GM20431 (cell line): ENCODE data around the gene HYLS1.

Source experiments
- in situ Hi-C: fragments of 300-500 bp; cut with MseI, MboI; formaldehyde crosslinking; loops from one replicate; pipeline ENCODE4 v1.15.0; 2020; ENCODE audit warnings: low sequenced_read_pairs; ENCODE audit not compliant: unreplicated experiment

Gene HYLS1

GRCh38 chr11:125945797-125946520 is 58.5 kb downstream of the HYLS1 start, which contains the start of gene VSIG10L2:
VSIG10L2 (plus strand) TSS chr11:125946044; CDS start chr11:125946056, 12 bp downstream.
- in situ Hi-C loops, result no loop called here

GRCh38 chr11:125946712-125947418 is 59.4 kb downstream of the HYLS1 start:
- in situ Hi-C loops, result no loop called here

- in situ Hi-C loops, result no loop called here
These were observed 60.2 kb downstream of the HYLS1 start for GRCh38 chr11:125947419-125948277.

GRCh38 chr11:125948278-125949051 is 61.0 kb downstream of the HYLS1 start:
- in situ Hi-C loops, result no loop called here

- in situ Hi-C loops, result no loop called here
These were observed 62.1 kb downstream of the HYLS1 start for GRCh38 chr11:125949271-125950177.

- in situ Hi-C loops, result no loop called here
These were observed 62.7 kb downstream of the HYLS1 start for GRCh38 chr11:125950178-125950490.
